ENCODE results near the gene FANCC. TPM values are rescaled to one million over a fixed set of nuclear protein-coding genes. Genes with fewer than 3 reads are reported as not detected.
"Not testable (repeated sequence)": the region's sequence is repeated elsewhere in the genome, so short reads cannot be mapped to it uniquely, and the experiment has no call there.

Gene FANCC
- total RNA-seq, 1 donor, result 15.9 TPM

DNA sequence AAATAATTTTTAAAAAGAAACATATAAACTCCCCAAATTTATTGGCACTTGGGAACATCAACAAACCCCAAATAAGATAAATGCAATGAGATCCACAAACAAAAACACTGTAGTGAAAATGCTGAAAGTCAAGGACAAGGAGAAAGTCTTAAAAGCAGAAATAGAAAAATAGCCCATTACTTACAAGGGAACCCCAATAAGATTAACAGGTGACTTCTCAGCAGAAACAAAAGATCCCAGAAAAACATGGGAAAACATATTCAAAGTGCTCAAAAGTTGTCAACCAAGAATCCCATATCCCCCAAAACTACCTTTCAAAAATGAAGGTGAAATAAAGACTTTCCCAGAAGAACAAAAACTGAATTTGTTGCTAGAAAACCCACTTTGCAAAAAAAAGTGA is 40.0 kb downstream of the FANCC start:
- no peak for DNase-seq (ENCODE audit: low read depth)
- H3K4me3 ChIP-seq (ENCODE audit: low read depth, low read length), result no peak overlapping the region
- no peak for TF ChIP-seq CTCF (IDR thresholded peaks at IDR 0.05; ENCODE audit: insufficient read depth, low read length)

- no peak for DNase-seq (ENCODE audit: low read depth)
- H3K4me3 ChIP-seq (ENCODE audit: low read depth, low read length), result no peak overlapping the region
Measured at GRCh38 chr9:95276395-95276954, 41.0 kb downstream of the FANCC start.

DNA sequence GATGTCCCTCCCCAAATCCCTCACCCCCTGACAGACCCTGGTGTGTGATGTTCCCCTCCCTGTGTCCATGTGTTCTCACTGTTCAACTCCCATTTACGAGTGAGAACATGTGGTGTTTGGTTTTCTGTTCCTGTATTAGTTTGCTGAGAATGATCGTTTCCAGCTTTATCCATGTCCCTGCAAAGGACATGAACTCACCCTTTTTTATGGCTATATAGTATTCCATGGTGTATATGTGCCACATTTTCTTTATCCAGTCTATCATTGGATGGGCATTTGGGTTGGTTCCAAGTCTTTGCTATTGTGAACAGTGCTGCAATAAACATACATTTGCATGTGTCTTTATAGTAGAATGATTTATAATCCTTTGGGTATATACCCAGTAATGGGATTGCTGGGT is 43.3 kb downstream of the FANCC start:
- not testable (repeated sequence) for H3K4me3 ChIP-seq (ENCODE audit: low read depth, low read length); DNase-seq (ENCODE audit: low read depth)

More at GRCh38 chr9:95276395-95276954, 41.0 kb downstream of the FANCC start:
- no peak for TF ChIP-seq CTCF (IDR thresholded peaks at IDR 0.05; ENCODE audit: insufficient read depth, low read length)

DNA sequence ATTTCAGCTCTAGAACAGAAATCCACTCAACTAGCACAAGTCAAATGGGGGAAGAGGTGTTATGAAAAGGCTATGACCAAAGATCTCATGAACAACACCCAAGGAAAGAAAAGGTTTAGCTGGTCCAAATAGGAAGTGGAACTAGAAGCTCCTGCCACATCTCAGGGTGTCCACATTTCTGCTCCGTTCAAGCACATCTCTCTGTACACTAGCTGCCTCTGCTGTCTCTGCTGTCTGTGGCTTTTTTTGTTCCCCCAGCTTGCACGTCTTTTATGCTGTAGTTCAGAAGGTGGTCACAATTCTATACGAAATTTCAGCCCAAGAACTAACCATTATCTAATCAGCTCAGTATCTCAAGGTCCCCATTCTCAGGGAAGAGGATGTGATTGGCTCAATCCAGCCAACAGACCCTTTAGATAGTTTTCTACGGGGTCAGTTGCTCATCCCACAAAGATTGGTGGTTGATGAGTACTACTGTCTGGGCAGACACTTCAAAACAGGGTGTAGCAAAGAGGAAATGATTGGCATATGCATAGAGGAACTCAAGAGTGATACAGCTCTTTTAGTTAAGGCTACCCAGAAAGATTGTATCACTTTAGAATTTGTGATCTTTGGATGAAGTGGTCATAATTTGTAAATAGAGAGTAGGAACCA is 44.0 kb downstream of the FANCC start:
- no peak for DNase-seq (ENCODE audit: low read depth)
- TF ChIP-seq CTCF (IDR thresholded peaks at IDR 0.05; ENCODE audit: insufficient read depth, low read length), result no peak
- no peak overlapping the region for H3K4me3 ChIP-seq (ENCODE audit: low read depth, low read length)

DNA sequence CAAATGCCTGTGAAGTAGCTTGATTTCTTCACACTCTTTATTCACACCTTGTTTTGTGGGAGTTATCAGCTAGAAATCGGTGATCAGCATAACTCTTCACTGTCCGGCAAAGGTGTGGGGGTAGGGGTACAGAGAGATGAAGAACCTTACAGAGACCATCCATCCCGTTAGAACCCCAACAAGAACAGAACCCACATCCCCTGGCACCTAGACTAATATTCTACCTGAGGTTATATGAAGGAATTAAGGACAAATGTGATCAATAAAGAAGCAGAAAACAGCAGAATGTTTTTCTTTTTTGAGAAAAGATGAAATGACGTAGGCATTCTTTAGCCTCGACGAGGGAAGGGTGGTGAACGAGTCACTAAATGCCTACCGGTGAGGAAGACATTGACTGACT is 44.7 kb downstream of the FANCC start:
- no peak for DNase-seq (ENCODE audit: low read depth)
- no peak overlapping the region for H3K4me3 ChIP-seq (ENCODE audit: low read depth, low read length)
- TF ChIP-seq CTCF (IDR thresholded peaks at IDR 0.05; ENCODE audit: insufficient read depth, low read length), result no peak

DNA sequence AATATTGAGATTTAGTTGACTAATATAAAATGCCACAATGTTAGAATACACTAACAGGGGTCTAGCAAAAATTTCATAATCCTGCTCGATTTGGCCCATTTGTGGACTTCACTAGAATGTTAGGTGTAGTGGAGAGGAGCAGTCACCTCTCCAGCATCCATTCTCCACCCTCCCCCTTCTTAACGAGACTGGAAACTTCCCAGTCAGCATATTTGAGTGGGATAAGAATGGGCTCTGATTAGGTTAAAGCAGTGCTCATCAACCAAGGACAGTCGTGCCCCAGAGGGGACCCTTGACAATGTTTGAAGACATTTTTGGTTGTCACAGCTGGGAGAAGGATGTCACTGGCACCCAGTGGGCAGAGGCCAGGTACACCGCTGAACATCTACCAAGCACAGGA is 46.7 kb downstream of the FANCC start:
- no peak for TF ChIP-seq CTCF (IDR thresholded peaks at IDR 0.05; ENCODE audit: insufficient read depth, low read length)
- DNase-seq (ENCODE audit: low read depth), result no peak
- H3K4me3 ChIP-seq (ENCODE audit: low read depth, low read length), result no peak overlapping the region

DNA sequence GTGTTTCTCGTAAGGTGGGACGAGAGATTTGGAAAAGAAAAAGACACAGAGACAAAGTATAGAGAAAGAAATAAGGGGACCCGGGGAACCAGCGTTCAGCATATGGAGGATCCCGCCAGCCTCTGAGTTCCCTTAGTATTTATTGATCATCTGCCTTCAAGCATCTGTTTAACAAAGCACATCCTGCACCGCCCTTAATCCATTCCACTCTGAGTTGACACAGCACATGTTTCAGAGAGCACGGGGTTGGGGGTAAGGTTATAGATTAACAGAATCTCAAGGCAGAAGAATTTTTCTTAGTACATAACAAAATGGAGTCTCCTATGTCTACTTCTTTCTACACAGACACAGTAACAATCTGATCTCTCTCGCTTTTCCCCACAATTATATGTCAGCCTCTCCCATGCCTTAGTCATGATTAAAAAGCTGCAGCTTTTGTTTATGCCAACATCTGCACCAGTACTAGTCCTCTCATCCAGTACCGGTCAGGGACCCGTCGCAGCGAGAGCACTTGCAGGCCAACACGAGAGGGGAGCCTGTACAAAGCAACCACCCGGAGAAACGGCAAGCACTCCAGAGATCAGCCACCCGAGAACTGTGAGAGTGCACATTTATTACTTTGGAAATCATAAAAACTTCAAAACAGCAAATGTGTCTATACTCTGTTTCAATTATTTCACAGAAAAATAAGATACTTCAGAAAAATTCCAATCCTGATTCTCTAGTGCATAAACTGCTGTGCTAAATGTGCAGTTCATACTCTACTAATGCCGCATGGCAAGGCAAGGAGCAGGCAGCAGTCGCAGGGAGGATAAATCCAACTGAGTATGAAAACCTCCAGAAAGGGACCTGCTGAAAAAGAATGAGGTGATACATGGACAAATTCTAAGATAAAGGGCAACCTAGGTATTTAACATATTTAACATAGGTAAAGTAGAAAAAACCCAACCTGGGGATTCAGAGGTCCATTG is 47.4 kb downstream of the FANCC start:
- not testable (repeated sequence) for DNase-seq (ENCODE audit: low read depth); H3K4me3 ChIP-seq (ENCODE audit: low read depth, low read length)
